SH-SY5Y (cell line): ENCODE data around the gene STRBP.
A peak's percentile ranks its signal among the peaks of the same experiment; 100 is the strongest.

Source experiments
- GATA2 ChIP-seq: IDR thresholded peaks from 2 replicates; pipeline ENCODE4 v1.6.1; 2011; ENCODE audit warnings: mild to moderate bottlenecking, low read depth, low read length
- GATA3 ChIP-seq: IDR thresholded peaks from 2 replicates; pipeline ENCODE4 v1.6.1; 2011; ENCODE audit warnings: low read depth, mild to moderate bottlenecking, low read length, moderate library complexity

STRBP gene

DNA sequence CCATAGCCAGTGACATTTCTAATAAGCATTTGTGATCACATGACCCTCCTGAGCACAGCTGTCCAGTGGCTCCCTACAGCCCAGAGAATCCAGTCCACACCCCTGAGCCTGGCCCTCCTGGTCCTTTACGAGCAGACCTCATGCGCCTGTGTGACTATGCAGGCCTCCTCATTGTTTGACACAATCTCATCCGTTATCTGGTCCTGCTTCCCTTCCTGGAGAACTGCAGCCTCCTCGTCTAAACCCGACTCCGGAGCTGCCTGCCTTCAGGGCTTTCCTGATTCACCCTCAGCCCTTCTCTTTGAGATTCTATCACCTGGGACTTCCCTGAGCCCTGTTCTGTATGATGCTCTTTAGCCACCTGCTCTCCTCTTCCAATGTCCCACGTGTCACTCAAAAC lies 155.2 kb downstream of the STRBP start:
- TF ChIP-seq GATA3 (no peak), GATA2 (peak; percentile 68)

DNA sequence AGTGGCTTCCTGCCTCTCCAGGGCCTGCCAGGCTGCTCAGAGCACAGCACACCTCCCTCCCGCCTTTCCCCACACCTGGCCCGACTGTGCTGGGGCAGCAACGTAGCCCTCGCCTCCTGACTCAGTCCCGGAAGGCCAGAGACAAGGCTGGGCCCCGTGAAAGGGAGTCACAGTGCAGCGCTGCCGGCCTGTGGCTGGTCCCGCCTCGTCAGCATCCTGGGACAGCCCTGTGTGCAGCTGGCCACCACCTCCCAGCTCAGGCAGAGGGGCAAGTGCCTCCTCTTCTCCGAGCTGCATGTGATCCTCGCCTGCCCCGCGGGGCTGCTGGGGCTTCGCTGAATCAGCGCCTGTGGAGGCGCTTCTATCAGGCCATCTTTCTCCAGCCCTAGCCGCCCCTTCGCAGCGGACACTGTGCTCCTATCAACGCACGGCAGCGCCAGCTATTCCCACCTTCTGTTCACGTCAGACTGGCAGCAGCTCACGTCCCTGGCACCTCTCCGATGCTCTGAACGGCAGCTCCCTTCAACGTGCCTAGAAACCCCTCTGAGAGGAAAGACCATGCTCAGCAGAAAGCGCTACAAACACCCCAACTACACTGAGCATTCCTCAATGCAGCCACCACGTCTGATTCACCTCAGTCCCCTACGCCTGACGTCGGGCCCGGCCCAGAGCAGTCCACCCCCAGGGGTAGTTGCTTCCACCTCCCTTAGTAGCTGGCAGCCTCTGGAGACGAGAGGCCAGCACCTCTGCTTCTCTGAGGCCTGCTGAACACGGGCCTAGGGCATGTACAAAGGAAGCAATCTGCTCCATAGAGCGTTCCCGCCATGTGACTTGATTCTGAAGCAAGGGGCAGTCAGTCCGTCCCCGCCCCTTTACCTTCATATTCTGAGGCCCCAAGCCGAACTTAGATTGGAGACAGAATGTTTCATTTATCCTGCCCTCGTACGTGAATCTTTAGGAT lies 156.1 kb downstream of the STRBP start:
- TF ChIP-seq GATA3 (no peak), GATA2 (no peak)

DNA sequence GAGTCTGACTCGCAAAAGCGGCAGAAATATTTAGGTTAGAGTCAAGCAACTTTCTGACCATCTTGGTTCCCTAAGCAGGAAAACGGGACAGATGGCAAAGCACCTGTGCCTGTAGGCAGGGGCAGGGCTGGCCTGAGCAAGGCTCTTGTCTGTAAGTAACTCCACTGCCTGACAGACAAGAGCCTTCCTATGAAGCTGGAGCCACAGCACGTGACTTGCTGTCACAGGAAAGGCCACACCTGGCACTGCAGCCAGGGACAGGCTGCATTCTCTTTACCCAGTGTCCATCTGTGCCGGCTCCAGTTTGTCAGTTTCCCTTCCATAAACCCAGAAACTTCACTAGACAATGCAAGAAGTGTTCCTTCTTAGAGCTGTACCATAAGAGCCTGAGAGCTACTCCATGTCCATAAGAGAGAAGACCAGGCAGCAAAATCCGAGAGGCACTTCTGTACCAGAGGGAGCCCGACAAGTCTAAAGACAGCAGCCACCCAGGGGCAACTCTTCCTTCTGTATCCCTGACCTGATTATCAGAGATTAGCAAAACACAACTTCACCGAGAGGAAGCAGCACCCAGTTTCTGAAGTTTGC lies 156.9 kb downstream of the STRBP start:
- no peak for TF ChIP-seq GATA2

DNA sequence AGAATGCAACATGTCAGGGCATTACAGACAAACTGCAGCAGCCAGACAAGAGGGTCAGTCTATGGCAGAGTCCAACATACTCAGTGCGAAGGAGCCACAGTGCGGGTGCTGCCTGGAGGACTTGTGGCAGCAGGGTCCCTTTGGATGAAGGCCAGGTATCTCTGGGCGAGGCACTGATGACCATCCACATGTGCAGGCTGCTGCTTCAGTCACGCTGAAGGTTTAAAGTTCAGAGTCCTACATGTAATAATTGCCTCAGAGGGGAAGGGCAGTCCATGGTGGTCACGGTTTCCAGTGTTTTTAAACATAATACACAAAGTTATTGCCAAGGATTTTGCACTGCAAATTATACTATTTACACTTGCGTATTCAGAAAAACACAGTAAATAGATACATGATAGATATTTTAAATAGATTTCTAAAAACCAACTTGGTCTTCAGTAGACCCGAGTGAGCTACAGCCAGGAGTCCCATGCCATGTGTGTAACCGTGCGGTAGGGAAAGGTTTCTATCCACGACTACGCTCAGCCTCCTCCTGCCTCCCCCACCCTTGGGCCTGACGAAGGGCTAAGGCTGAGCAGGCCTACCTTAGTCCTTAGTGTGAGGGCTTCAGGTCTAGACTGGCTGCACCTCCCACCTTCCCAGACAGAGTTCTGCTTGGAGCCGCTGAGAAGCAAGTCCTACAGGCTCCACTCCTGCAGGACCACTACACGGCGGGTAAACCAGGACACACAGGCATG lies 158.7 kb downstream of the STRBP start:
- TF ChIP-seq GATA3: no peak

DNA sequence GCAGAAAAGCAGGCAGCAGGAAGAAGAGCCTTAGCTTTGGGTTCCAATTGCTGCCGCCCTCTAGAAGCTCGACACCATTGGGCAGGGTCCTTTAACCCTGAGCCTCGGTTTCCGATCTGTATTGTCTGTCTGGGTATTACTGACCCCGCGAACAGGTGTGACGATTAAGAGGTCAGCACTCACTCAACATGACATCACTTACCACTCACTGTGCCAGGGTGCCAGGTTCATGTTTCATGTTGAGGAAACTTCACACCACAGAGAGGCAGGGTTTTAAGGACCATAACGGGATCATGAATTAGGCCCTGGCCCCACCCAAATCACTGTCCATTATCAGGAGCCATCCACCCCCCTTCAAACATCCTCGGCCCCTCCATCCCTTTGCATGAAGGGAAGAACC lies 159.4 kb downstream of the STRBP start:
- TF ChIP-seq GATA2 (no peak), GATA3 (no peak)

DNA sequence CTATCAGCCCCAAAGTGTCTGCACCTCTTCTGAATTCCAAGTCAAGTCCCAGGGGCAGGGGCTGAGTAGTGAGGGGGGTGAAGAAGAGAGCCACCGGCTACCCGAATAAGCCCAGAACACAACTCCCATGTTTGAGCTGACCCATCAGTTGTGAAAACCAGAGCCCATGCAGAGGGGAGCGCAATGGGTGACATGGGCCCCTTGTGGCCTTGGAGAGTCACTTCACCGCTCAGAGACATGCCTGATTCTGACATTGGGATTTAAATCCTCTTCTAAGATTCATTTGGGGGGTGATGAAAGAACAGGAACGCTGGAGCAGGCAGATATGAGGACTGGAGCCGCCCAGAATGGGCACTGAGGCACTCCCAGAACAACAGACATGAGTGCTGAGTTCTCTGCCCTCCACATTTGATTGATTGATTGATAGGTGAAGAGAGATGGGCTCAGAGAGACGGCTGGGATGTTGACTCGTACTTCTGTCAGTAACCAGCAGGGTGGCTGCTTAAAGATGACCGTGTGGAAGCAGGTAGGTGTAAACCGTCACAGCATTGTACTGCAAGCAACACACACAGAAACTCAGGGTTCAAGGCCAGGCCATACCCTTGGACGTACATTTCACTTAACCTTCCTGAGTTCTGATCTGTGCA lies 160.6 kb downstream of the STRBP start:
- TF ChIP-seq GATA3: no peak
- no peak for TF ChIP-seq GATA2

DNA sequence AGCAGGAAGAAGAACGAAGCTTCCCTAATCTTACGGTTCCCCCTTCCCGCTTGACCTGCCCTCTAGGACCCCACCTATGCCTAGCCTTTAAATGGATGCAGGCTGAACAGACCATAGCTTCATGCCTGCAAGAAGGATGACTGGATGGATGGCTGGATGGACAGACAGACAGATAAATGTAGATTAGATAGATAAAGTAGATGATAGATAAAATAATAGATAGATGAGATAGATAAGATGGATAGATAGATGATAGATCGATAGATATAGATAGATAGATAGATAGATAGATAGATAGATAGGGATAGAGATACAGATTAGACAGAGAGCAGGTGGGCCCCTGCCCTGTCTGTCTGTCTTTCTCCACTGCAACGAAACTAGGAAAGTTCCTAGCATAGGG lies 162.9 kb downstream of the STRBP start:
- TF ChIP-seq GATA3 (no peak), GATA2 (peak; percentile 27; the same call in 1 of the 2 replicates)

DNA sequence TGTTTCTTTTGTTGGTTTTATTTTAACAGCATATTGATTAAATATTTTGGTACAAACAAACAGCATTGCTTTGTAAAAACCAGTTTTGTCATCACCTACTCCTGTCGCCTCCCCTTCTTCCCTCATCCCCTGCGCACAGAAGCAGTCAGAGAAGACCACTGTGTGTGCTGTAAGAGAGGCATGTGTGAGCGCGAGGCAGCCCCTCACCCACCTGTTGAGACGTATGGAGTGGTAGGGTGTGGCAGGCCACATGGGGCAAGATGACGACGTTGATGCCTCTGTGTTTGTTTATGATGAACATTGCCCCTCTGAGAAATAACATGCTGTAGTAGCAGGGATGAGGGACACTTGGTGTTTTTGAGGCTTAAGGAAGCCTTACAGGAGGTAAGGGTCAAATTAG lies 163.6 kb downstream of the STRBP start:
- TF ChIP-seq GATA3 (no peak), GATA2 (no peak)

DNA sequence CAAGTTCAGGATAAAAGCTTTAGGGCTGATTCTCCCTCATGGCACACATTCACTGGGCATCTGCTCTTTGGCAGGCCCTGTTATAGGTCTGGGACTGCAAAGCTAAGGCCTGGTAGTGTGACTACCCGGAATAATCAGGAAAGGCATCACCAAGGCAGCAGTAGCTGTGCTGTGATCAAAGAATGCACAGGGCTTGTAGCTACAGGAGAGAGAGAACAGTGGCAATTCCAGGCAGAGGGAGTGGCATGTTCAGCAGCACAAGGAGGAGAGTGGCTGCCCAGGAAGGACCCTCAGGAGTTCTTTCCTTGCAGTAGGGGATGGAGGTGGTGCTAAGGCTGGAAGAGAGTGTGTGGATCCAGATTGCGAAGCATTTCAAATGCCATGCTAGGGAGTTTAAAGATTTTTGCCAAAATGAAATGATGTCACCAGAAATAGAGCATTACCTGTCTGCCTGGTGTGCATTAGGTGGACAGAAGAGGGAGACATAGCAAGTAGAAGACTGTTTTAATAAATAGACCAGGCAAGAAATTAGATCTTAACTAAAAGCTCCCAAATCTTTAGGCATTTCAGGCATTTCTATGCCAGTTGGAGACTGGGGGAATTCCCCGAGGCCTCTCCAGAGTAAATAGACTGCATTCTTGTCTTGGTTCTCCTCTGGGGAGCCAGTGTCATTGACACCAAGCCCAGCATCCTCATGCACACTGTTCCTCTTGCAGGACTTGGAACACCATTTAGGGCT lies 165.8 kb downstream of the STRBP start:
- no peak for TF ChIP-seq GATA3
- no peak for TF ChIP-seq GATA2

DNA sequence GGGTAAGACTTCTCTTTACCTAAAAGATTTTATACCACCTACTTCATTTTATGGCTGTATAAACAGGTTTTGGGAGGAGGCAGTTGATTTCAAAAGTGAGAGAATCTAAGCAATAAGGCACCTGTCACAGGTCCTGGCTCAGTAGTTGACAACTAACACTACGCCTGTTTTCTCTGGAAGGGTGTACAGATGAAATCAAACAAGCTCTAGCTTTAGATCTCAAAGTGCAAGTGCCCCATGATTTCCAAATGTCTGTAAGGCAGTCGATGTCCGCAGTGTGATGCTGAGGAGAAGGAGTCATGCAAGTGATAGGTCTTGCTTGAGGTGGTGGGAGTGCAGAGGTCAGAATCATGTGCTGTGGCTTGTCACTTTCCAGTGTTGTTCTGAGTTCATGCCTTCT lies 168.8 kb downstream of the STRBP start:
- TF ChIP-seq GATA2 (no peak), GATA3 (no peak)

DNA sequence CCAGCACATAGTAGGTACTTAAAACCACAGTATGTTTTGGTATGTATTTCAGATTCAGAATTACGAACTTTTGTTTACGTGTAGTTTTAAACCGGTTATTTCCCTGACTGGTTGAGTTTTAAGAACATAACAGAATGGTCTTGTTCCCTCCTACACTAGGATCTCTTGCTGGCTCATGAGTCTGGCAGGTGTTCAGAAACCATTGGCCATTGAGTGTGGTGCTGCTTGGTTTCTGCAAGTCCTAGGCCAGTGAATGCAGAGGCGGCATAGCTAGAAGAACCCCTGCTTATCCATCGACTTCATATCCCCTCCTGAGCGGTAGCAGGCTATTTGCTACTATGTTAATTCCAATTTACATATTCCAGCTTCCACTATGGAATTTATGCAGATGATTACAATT lies 169.3 kb downstream of the STRBP start:
- no peak for TF ChIP-seq GATA3
- no peak for TF ChIP-seq GATA2

DNA sequence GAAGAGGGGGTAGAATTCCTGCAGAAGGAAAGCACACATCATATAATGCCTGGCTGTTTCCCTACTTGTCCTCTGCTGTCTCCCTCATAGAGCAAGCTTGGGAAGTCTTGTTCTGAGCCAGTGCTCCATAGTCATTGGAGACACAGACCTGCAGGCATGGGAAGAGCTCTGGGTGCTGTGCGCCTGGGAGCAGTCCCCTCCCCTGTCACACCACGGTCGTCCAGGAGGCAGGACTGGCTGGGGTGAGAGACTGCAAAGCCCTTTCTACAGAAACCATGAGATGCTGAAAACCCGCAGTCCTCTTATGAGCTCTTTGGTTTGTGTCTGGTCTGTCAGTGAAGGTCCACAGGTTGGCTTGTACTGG lies 170.3 kb downstream of the STRBP start:
- TF ChIP-seq GATA3 (no peak), GATA2 (no peak)

DNA sequence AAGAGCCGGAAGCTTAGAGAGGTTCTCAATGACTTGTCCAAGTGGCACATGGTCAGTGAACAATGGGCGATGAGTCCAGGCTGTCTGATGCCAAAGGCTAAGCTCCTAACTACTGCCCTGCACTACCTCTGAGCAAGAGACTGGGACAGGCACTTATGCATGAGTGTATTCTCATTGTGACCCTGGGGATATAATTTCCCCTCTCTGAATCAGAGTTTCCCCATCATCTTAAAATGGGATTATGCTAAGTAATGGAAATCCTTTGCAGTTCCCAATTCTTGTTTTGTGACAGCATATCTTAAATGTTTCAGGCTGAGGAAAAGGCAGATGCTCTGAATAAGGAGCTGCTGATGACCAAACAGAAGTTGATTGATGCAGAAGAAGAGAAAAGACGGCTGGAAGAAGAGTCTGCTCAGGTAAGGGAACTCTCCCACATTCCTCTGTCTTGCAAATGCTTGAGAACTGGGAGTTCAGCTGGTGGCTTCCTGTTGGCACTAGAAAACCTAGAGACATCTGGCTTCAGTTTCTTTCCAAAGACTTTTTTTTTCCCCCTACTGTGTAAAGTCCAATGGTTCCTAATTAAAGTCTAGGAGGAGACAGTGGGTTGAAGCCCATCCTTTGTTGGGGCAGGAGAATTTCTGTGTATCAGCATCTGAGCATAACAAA lies 170.8 kb downstream of the STRBP start:
- TF ChIP-seq GATA3 (no peak), GATA2 (no peak)

DNA sequence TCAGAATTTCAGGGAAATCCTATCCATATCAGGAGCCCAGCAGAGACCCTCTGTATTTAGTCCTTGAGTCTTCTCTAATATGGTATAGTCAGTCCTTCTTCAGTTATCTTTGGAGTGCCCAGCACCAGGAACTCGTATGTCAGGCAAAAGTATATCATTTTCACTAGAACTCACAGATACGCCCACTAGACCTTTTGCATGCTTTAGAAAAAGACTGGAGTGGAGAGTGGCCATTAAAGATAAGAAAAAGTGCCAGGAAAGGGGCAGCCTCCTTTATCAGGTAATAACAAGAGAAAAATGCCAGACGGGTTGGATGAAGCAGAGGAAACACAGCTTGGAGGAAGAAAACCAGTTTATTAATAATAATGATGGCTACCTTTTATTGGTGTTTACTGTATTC lies 171.4 kb downstream of the STRBP start:
- TF ChIP-seq GATA3 (no peak), GATA2 (no peak)
